GM06990 (cell line): Measurements from ENCODE around the gene SMKR1.
A peak's percentile ranks its signal among the peaks of the same experiment; 100 is the strongest.
"Not testable (repeated sequence)": the region's sequence is repeated elsewhere in the genome, so short reads cannot be mapped to it uniquely, and the experiment has no call there.

Source experiments
- DNase-seq: peaks from one replicate; pipeline ENCODE4 v3.0.0-alpha.2; 2011; ENCODE audit not compliant: insufficient read length; ENCODE audit errors: extremely low read depth
- H3K27me3 ChIP-seq: replicated peaks from 2 replicates; pipeline ENCODE4 v1.6.0; 2011; ENCODE audit warnings: low read length; ENCODE audit not compliant: control insufficient read depth, insufficient read depth
- H3K36me3 ChIP-seq: 2 replicates; pipeline ENCODE4 v1.5.1; 2011; ENCODE audit warnings: low read length; ENCODE audit not compliant: control insufficient read depth, insufficient read depth
- H3K4me3 ChIP-seq: replicated peaks from 2 replicates; pipeline ENCODE4 v1.5.1; 2011; ENCODE audit warnings: low read depth, mild to moderate bottlenecking, control low read depth, low read length
- TF ChIP-seq, protein P1 (sequence below): IDR thresholded peaks from 2 replicates; pipeline ENCODE4 v1.5.1; 2011; ENCODE audit warnings: low read length, control low read depth, mild to moderate bottlenecking, inconsistent platforms; ENCODE audit not compliant: insufficient read depth, poor library complexity, severe bottlenecking

SMKR1 gene

DNA sequence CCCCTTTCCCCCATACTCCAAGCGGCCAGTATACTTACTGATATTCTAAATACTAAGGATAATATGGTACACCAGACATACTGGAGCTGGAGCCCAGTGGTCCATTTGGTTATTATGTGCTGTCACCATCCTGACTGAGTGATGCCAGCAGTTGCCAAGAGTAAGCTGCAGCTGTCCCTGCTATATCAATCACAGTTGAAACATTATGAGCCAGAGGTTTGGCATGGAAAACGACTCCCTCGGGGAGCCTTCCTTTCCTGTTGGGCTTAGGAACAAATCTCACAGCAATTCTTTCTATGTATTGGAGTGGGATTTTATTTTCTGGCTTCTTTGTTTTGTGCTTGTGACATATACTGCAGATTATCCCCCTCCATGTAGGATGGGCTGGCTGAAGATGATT, 35.5 kb upstream of the SMKR1 start:
- no peak for DNase-seq
- Histone ChIP-seq H3K4me3 (no peak overlapping the region), H3K27me3 (no peaks in the 10 kb centered on the region), H3K36me3 (peaks cover 1% of the 10 kb centered on the region)
- TF ChIP-seq, protein P1, sequence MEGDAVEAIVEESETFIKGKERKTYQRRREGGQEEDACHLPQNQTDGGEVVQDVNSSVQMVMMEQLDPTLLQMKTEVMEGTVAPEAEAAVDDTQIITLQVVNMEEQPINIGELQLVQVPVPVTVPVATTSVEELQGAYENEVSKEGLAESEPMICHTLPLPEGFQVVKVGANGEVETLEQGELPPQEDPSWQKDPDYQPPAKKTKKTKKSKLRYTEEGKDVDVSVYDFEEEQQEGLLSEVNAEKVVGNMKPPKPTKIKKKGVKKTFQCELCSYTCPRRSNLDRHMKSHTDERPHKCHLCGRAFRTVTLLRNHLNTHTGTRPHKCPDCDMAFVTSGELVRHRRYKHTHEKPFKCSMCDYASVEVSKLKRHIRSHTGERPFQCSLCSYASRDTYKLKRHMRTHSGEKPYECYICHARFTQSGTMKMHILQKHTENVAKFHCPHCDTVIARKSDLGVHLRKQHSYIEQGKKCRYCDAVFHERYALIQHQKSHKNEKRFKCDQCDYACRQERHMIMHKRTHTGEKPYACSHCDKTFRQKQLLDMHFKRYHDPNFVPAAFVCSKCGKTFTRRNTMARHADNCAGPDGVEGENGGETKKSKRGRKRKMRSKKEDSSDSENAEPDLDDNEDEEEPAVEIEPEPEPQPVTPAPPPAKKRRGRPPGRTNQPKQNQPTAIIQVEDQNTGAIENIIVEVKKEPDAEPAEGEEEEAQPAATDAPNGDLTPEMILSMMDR: no peak

DNA sequence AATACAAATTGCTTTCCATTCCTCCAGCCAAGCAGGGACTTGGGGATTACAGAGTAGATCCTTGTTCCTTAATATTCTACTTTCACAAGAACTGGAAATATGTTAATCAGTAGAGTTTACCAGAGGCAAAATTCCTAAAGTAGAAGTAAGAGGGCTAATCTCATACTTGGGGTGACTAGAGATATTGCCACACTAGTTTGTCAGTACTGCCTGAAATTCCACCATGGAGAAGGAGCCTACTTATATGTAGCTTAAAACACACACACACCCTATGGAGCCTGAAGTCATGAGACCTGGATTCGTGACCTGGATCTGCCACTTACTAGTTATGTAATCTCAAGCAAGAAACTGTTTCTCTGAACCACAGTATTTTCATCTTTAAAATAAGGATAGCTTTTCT, 34.2 kb upstream of the SMKR1 start:
- no peak for DNase-seq
- no peak overlapping the region for H3K4me3 ChIP-seq
- peaks cover 1% of the 10 kb centered on the region for H3K36me3 ChIP-seq
- TF ChIP-seq, protein P1: no peak
- H3K27me3 ChIP-seq: no peaks in the 10 kb centered on the region

DNA sequence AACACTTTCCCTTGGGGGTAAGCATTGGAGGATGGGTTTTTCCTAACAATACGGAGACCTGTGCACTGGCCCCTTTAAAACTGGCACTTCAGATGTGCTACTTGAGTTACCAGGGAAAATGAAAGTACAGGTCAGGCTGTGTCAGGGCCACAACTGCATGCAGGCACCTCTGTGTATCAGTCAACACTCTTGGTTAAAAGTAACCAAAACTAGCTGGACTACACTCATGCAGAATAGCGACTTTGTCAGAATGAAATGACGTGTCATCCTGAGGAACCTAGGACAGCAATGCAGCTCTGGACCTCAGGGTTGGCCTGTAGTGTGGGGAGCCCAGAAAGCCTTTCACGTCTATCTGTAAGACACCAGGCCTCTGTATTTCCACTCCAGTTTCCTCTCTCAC, 33.8 kb upstream of the SMKR1 start:
- TF ChIP-seq, protein P1: no peak
- peaks cover 1% of the 10 kb centered on the region for H3K36me3 ChIP-seq
- H3K27me3 ChIP-seq: no peaks in the 10 kb centered on the region
- H3K4me3 ChIP-seq: no peak overlapping the region
- peak; percentile 44 for DNase-seq

DNA sequence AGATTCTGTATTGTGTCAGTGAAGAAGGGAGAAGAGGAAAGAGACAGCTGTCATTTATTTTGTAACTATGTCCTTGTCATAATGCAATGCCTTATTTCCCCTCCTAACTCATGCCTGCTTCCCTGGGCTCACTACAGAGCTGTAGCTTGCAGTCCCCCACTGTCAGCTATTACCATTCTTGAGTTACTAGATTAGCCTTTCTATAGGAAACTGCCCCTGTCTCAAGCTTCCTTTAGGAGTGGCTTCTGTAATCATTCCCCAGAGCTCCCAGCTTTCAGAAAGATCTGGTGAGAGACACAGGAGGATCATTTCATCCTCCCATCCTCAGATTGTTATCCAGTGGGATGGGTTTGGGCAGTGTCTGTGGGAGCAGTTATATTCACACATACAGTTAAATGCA, 32.4 kb upstream of the SMKR1 start:
- TF ChIP-seq, protein P1: no peak
- Histone ChIP-seq H3K4me3 (no peak overlapping the region), H3K27me3 (no peaks in the 10 kb centered on the region), H3K36me3 (peaks cover 1% of the 10 kb centered on the region; the same call in 1 of the 2 replicates)
- no peak for DNase-seq

DNA sequence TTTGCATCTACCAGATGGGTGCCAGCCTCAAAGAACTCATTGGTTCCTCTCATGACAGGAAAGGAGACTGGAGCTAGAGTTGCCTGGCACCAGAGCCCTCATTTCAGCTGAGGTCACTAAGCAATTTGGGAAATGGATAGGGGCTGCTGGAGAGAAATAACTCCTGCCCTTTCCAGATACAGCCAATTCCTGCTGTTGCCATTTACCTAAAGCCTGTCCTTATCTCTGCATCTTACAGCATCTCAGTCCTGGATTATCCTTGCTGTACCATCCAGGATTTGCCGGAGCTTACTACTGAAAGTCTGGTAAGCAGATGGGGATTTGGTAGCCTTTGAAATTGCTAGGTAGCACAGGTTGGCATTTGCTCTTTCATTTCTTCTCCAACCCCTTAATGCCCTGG, 31.9 kb upstream of the SMKR1 start:
- peaks cover 1% of the 10 kb centered on the region; the same call in 1 of the 2 replicates for H3K36me3 ChIP-seq
- DNase-seq: no peak
- TF ChIP-seq, protein P1: no peak

GRCh38 chr7:129471402-129471827, 30.9 kb upstream of the SMKR1 start:
- no peak overlapping the region for H3K4me3 ChIP-seq
- TF ChIP-seq, protein P1: no peak
- H3K27me3 ChIP-seq: no peaks in the 10 kb centered on the region
- no peaks in the 10 kb centered on the region; the same call in 1 of the 2 replicates for H3K36me3 ChIP-seq
- DNase-seq: no peak

More for the DNA sequence above, 31.9 kb upstream of the SMKR1 start:
- no peak overlapping the region for H3K4me3 ChIP-seq
- no peaks in the 10 kb centered on the region for H3K27me3 ChIP-seq

DNA sequence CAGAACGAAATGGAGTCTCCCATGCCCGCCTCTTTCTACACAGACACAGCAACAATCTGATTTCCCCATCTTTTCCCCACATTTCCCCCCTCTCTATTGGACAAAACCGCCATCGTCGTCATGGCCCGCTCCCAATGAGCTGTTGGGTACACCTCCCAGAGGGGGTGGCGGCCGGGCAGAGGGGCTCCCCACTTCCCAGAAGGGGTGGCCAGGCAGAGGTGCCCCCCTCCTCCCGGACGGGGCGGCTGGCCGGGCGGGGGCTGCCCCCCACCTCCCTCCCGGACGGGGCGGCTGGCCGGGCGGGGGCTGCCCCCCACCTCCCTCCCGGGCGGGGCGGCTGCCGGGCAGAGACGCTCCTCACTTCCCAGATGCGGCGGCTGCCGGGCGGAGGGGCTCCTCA, 26.4 kb upstream of the SMKR1 start:
- DNase-seq, H3K27me3 ChIP-seq, H3K36me3 ChIP-seq, H3K4me3 ChIP-seq: not testable (repeated sequence)

DNA sequence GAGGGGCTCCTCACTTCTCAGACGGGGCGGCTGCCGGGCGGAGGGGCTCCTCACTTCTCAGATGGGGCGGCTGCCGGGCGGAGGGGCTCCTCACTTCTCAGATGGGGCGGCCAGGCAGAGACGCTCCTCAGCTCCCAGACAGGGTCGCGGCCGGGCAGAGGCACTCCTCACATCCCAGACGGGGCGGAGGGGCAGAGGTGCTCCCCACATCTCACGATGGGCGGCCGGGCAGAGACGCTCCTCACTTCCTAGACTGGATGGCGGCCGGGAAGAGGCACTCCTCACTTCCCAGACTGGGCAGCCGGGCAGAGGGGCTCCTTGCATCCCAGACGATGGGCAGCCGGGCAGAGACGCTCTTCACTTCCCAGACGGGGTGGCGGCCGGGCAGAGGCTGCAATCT, 25.9 kb upstream of the SMKR1 start:
- H3K36me3 ChIP-seq, H3K4me3 ChIP-seq, H3K27me3 ChIP-seq, DNase-seq: not testable (repeated sequence)
